HCT116 (cell line): ENCODE data around the gene AKT3. TPM values are rescaled to one million over a fixed set of nuclear protein-coding genes. Genes with fewer than 3 reads are reported as not detected.
"Not testable (repeated sequence)": the region's sequence is repeated elsewhere in the genome, so short reads cannot be mapped to it uniquely, and the experiment has no call there.

Experiments
- ATAC-seq: fragments of 200-7000 bp; cut with Tn5 transposase; 2 replicates; pipeline ENCODE4 v1.9.1; 2020; ENCODE audit warnings: mild to moderate bottlenecking, moderate library complexity
- BruUV-seq: library from RNA; stranded (reverse); fragments of 400-500 nt; replicated peaks from 2 replicates; lab custom pipeline; 2021; lab: Mats Ljungman, UMichigan
- CTCF ChIA-PET: fragments of 300-600 bp; sonication (Branson Sonifier 250); formaldehyde crosslinking; loops from one replicate; lab custom pipeline; 2021; ENCODE audit warnings: antibody characterized with exemption; lab: Charles Lee
- POLR2A ChIA-PET: fragments of 300-600, 350-600 bp; sonication (Branson Sonifier 250); formaldehyde crosslinking; loops from one replicate; lab custom pipeline; 2021; ENCODE audit warnings: antibody characterized with exemption; lab: Charles Lee
- RAD21 ChIA-PET, 2 experiments: fragments of 300-600 bp; sonication (Branson Sonifier 250); formaldehyde crosslinking; loops; one replicate each; lab custom pipeline; 2023; ENCODE audit warnings: low total read pairs in 2 of 2; ENCODE audit not compliant: uncharacterized antibody in 2 of 2, unreplicated experiment in 2 of 2, low non-redundant PET in 1 of 2; lab: Charles Lee
- DNase-seq: peaks from one replicate; pipeline ENCODE4 v3.0.0-alpha.2; 2010; ENCODE audit warnings: low read depth, low spot score
- H2AFZ ChIP-seq: fragments of 200-600 bp; shearing (Covaris generic), sonication (generic); 2 replicates; pipeline ENCODE4 v1.6.1; 2017; ENCODE audit warnings: low read depth, mixed run types, mixed read lengths, antibody characterized with exemption, low read length; ENCODE audit not compliant: poor library complexity, severe bottlenecking
- H3K27ac ChIP-seq: 2 replicates; pipeline ENCODE4 v1.5.1; 2012; ENCODE audit warnings: low read depth, low read length
- H3K27me3 ChIP-seq: fragments of 200-600 bp; sonication (generic); 2 replicates; pipeline ENCODE4 v1.6.1; 2016; ENCODE audit warnings: mixed run types, low read length, mixed read lengths; ENCODE audit not compliant: insufficient read depth
- H3K36me3 ChIP-seq, 2 experiments: fragments of 200-500 bp in 1 of 2; fragments of 200-600 bp in 1 of 2; sonication (Bioruptor generic) in 1 of 2; sonication (generic) in 1 of 2; 2 replicates each; pipeline versions ENCODE4 v1.5.1 to v1.6.1; 2014 to 2016; ENCODE audit warnings: low read length in 2 of 2, inconsistent platforms in 1 of 2, mixed read lengths in 1 of 2, mixed run types in 1 of 2; ENCODE audit not compliant: insufficient read depth in 2 of 2, control insufficient read depth in 1 of 2
- H3K4me1 ChIP-seq, 2 experiments: fragments of 200-600 bp in 1 of 2; sonication (generic) in 1 of 2; 2 replicates each; pipeline versions ENCODE4 v1.5.1 to v1.6.1; 2012 to 2017; ENCODE audit warnings: low read length in 2 of 2, inconsistent platforms in 1 of 2, mild to moderate bottlenecking in 1 of 2, mixed read lengths in 1 of 2, mixed run types in 1 of 2, moderate library complexity in 1 of 2; ENCODE audit not compliant: insufficient read depth in 2 of 2, control insufficient read depth in 1 of 2
- H3K4me2 ChIP-seq: fragments of 200-600 bp; sonication (generic); 2 replicates; pipeline ENCODE4 v1.6.1; 2017; ENCODE audit warnings: mixed run types, low read length, mixed read lengths
- H3K4me3 ChIP-seq, 2 experiments: fragments of 200-600 bp in 1 of 2; sonication (generic) in 1 of 2; replicated peaks in 1 of 2; 2 replicates each; pipeline ENCODE4 v1.5.1; 2011 to 2016; ENCODE audit warnings: low read length in 2 of 2, control low read depth in 1 of 2, low read depth in 1 of 2, mild to moderate bottlenecking in 1 of 2, mixed read lengths in 1 of 2, mixed run types in 1 of 2
- H3K79me2 ChIP-seq: fragments of 200-600 bp; sonication (generic); 2 replicates; pipeline ENCODE4 v1.6.1; 2017; ENCODE audit warnings: mild to moderate bottlenecking, mixed run types, low read length, moderate library complexity, mixed read lengths; ENCODE audit not compliant: insufficient read depth
- H3K9ac ChIP-seq: fragments of 200-600 bp; sonication (generic); 2 replicates; pipeline ENCODE4 v1.6.1; 2016; ENCODE audit warnings: low read length, mixed read lengths
- H3K9me2 ChIP-seq: fragments of 200-600 bp; sonication (generic), shearing (Covaris generic); 2 replicates; pipeline ENCODE4 v1.6.1; 2017; ENCODE audit warnings: mixed run types, mild to moderate bottlenecking, moderate library complexity; ENCODE audit not compliant: insufficient read depth
- H3K9me3 ChIP-seq, 2 experiments: fragments of 200-500 bp in 1 of 2; fragments of 200-600 bp in 1 of 2; sonication (Bioruptor generic) in 1 of 2; sonication (generic) in 1 of 2; 2 replicates each; pipeline ENCODE4 v1.6.1; 2014 to 2017; ENCODE audit warnings: low read length in 2 of 2, mixed read lengths in 2 of 2, inconsistent platforms in 1 of 2, low read depth in 1 of 2, mild to moderate bottlenecking in 1 of 2, mixed run types in 1 of 2, moderate library complexity in 1 of 2; ENCODE audit not compliant: control insufficient read depth in 1 of 2, insufficient read depth in 1 of 2
- H4K20me1 ChIP-seq: fragments of 200-600 bp; sonication (generic), shearing (Covaris generic); 2 replicates; pipeline ENCODE4 v1.6.1; 2017; ENCODE audit warnings: mixed run types, mild to moderate bottlenecking, moderate library complexity; ENCODE audit not compliant: insufficient read depth
- POLR2A ChIP-seq: IDR thresholded peaks from 2 replicates; pipeline ENCODE4 v1.7.0; 2011; ENCODE audit warnings: borderline replicate concordance; ENCODE audit not compliant: insufficient read depth, insufficient read length; ENCODE audit errors: extremely low read depth
- RAD21 ChIP-seq: IDR thresholded peaks from 2 replicates; pipeline ENCODE4 v1.6.1; 2012; ENCODE audit warnings: low read depth, mild to moderate bottlenecking
- SP1 ChIP-seq: IDR thresholded peaks from 2 replicates; pipeline ENCODE4 v1.6.1; 2012; ENCODE audit warnings: low read depth
- SRF ChIP-seq: IDR thresholded peaks from 2 replicates; pipeline ENCODE4 v1.6.1; 2012; ENCODE audit warnings: low read depth
- YY1 ChIP-seq: IDR thresholded peaks from 2 replicates; pipeline ENCODE4 v1.6.1; 2011; ENCODE audit warnings: low read length, low read depth, moderate library complexity, mild to moderate bottlenecking; ENCODE audit not compliant: insufficient replicate concordance; ENCODE audit errors: extremely low read depth
- intact Hi-C: fragments of 100-400 bp; cut with micrococcal nuclease; formaldehyde crosslinking; loops from 2 replicates; pipeline ENCODE4 v1.10.0; 2022
- total RNA-seq: library from RNA; stranded (reverse); gene quantifications from one replicate; pipeline ENCODE4 v1.2.1, GENCODE V29; 2021; ENCODE audit not compliant: unreplicated experiment

The AKT3 gene
- total RNA-seq, 1 experiment from 2014 or later, result 0.49 TPM

DNA sequence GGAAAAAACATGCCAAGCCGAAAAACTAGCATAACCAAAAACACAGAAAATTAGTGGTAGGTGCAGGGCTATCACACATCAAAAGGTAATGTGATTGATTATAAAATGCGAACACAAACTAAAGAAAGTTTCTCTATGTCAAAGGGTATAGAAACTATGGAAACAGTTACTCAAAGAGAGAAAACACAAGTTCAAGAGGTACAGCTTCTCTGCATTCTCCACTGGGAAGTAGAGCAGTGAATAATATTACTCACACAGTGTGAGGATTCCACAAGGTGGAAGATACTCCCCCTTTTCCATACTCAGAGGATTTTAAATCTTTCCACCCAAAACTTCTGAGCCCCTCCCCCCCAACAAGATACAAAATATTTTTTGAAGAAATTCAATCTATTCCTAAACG lies 18.6 kb downstream of the AKT3 start:
- RAD21 ChIA-PET, result no interaction called here
- H3K27me3 ChIP-seq, result no peaks in the 10 kb centered on the region
- H3K9me2 ChIP-seq, result no peaks in the 10 kb centered on the region
- no peaks in the 10 kb centered on the region for H3K4me1 ChIP-seq
- no peak for DNase-seq
- H3K79me2 ChIP-seq, result no peaks in the 10 kb centered on the region
- BruUV-seq, result no TSS peak
- no peaks in the 10 kb centered on the region for H3K36me3 ChIP-seq
- POLR2A ChIA-PET, result no interaction called here
- intact Hi-C loops, result no loop called here
- no peak overlapping the region for H3K27ac ChIP-seq
- no peaks in the 10 kb centered on the region for H3K9me3 ChIP-seq
- H3K9ac ChIP-seq, result no peak overlapping the region
- CTCF ChIA-PET, result no interaction called here
- no peak overlapping the region for H3K4me2 ChIP-seq
- H2AFZ ChIP-seq, result no peak overlapping the region
- no peak for TF ChIP-seq SP1
- no peak for TF ChIP-seq RAD21
- H3K4me3 ChIP-seq, result no peak overlapping the region
- ATAC-seq, result no peak
- H4K20me1 ChIP-seq, result no peaks in the 10 kb centered on the region

DNA sequence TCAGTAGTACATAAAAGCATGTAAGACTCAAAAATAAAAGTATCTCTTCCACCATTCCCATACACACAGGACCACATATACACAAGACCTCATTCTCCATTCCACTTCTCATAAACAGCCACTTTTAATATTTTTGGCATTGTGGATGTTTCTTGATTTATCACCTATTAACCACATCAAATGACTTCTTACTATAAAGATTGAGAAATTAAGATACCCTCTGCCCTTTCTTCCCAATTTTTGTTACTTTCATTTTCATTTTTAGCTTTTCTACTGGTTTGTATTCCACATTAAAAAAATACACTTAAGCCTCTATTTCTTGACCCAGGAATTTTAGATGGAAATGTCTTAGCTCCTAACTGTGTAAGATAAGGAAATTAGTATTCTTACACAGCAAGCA lies 22.8 kb downstream of the AKT3 start:
- ATAC-seq (no peak), DNase-seq (no peak)
- Histone ChIP-seq H3K27ac (no peak overlapping the region), H3K27me3 (no peaks in the 10 kb centered on the region), H2AFZ (no peak overlapping the region), H3K9me2 (no peaks in the 10 kb centered on the region), H3K36me3 (no peaks in the 10 kb centered on the region), H3K4me2 (no peak overlapping the region), H4K20me1 (no peaks in the 10 kb centered on the region), H3K4me3 (no peak overlapping the region), H3K79me2 (no peaks in the 10 kb centered on the region), H3K9ac (no peak overlapping the region), H3K4me1 (no peaks in the 10 kb centered on the region), H3K9me3 (no peaks in the 10 kb centered on the region)
- ChIA-PET CTCF (no interaction called here), RAD21 (no interaction called here), POLR2A (no interaction called here)
- BruUV-seq, result no TSS peak
- no peak for TF ChIP-seq SRF
- TF ChIP-seq SP1, result no peak
- no peak for TF ChIP-seq POLR2A
- no peak for TF ChIP-seq YY1
- intact Hi-C loops, result no loop called here

DNA sequence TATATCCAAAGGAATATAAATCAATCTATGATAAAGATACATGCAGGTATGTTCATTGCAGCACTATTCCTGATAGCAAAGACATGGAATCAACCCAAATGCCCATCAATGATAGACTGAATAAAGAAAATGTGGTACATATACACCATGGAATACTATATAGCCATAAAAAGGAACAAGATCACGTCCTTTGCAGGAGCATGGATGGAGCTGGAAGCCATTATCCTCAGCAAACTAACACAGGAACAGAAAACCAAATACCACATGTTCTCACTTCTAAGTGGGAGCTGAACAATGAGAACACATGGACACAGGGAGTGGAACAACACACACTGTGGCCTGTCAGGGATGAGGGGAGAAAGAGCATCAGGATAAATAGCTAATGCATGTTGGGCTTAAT lies 25.1 kb downstream of the AKT3 start:
- H3K79me2 ChIP-seq, H3K9me3 ChIP-seq, POLR2A ChIA-PET, H3K9me2 ChIP-seq, H3K4me2 ChIP-seq, H3K27ac ChIP-seq, H4K20me1 ChIP-seq, BruUV-seq, H2AFZ ChIP-seq, H3K36me3 ChIP-seq, ATAC-seq, H3K4me1 ChIP-seq, RAD21 ChIA-PET, H3K27me3 ChIP-seq, CTCF ChIA-PET, H3K4me3 ChIP-seq, DNase-seq, H3K9ac ChIP-seq, intact Hi-C loops: not testable (repeated sequence)
